Measurements from ENCODE around the gene FTSJ3. TPM values are rescaled to one million over a fixed set of nuclear protein-coding genes. Genes with fewer than 3 reads are reported as not detected.

Gene FTSJ3
- total RNA-seq, 1 experiment from 2014 or later: 80.3 TPM

DNA sequence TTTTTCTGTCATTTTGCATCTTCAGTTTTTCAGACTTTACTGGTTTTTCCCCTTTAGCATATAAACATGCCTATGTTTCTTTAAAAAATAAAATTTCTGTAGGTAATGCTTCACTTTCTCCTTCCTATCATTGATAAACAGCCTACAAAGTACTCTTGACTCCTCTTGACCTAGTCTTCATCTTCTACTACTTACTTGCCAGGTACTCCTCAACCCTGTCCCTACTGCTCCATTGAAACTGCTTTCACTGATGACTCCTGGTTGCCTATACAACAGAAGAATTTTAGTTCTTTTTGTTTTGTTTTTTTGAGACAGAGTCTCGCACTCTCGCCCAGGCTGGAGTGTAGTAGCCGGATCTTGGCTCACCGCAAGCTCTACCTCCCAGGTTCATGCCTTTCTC is 46.5 kb downstream of the FTSJ3 start:
- WGBS (ENCODE audit: extremely low coverage, insufficient read length, low lambda C conversion rate): no CpG with 5 or more reads among the region's 4 CpGs

More for the DNA sequence above, 46.5 kb downstream of the FTSJ3 start:
- H3K23ac ChIP-seq (ENCODE audit: insufficient read length, low read depth, low read length): no peak overlapping the region
- H3K27me3 ChIP-seq (ENCODE audit: insufficient read depth, low read length): no peaks in the 10 kb centered on the region
- no peak overlapping the region for H2BK120ac ChIP-seq (ENCODE audit: low read depth, low read length, poor library complexity, severe bottlenecking)
- no peak overlapping the region for H4K91ac ChIP-seq (ENCODE audit: insufficient read length, low read depth, low read length)
- no peak overlapping the region for H2BK15ac ChIP-seq (ENCODE audit: low read depth, low read length)
- H3K9me3 ChIP-seq (ENCODE audit: control insufficient read depth, low read depth, low read length): no peaks in the 10 kb centered on the region
- H3K4me1 ChIP-seq (ENCODE audit: insufficient read depth, low read length): no peaks in the 10 kb centered on the region; the same call in 1 of the 2 replicates
- TF ChIP-seq, protein P1, sequence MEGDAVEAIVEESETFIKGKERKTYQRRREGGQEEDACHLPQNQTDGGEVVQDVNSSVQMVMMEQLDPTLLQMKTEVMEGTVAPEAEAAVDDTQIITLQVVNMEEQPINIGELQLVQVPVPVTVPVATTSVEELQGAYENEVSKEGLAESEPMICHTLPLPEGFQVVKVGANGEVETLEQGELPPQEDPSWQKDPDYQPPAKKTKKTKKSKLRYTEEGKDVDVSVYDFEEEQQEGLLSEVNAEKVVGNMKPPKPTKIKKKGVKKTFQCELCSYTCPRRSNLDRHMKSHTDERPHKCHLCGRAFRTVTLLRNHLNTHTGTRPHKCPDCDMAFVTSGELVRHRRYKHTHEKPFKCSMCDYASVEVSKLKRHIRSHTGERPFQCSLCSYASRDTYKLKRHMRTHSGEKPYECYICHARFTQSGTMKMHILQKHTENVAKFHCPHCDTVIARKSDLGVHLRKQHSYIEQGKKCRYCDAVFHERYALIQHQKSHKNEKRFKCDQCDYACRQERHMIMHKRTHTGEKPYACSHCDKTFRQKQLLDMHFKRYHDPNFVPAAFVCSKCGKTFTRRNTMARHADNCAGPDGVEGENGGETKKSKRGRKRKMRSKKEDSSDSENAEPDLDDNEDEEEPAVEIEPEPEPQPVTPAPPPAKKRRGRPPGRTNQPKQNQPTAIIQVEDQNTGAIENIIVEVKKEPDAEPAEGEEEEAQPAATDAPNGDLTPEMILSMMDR (conservative IDR thresholded peaks at IDR 0.05): no peak
- no peak for DNase-seq
- no peaks in the 10 kb centered on the region for H3K79me1 ChIP-seq (ENCODE audit: insufficient read depth, low read depth, low read length, poor library complexity, severe bottlenecking)
- H2BK5ac ChIP-seq (ENCODE audit: insufficient read length, low read length): no peak overlapping the region
- peaks cover 20 to 56% (median 50%) of the 10 kb centered on the region in 3 experiments; a peak in 6 of 7 replicates for H3K36me3 Mint-ChIP-seq (ENCODE audit: insufficient read depth in 1 of 3, low read depth in 3 of 3)
- no peak overlapping the region for H2BK20ac ChIP-seq (ENCODE audit: low read depth, low read length, poor library complexity, severe bottlenecking)
- no peak overlapping the region for H3K14ac ChIP-seq (ENCODE audit: insufficient read depth, low read length)
- H3K27ac Mint-ChIP-seq: no peak overlapping the region
- H4K20me1 ChIP-seq (ENCODE audit: control insufficient read depth, insufficient read depth, insufficient read length): peaks cover 2% of the 10 kb centered on the region
- H2AK5ac ChIP-seq (ENCODE audit: insufficient read length, low read length): no peak overlapping the region
- no peak overlapping the region for H3K4ac ChIP-seq (ENCODE audit: low read depth, low read length)
- peaks cover 66% of the 10 kb centered on the region for H3K79me2 ChIP-seq (ENCODE audit: insufficient read depth, low read length)
- H3K56ac ChIP-seq (ENCODE audit: insufficient read length, low read depth, low read length): no peak overlapping the region
- H3K9me3 Mint-ChIP-seq: no peaks in the 10 kb centered on the region
- H3K18ac ChIP-seq (ENCODE audit: insufficient read length, low read depth, low read length): no peak overlapping the region
- H4K8ac ChIP-seq (replicated peaks; ENCODE audit: insufficient read length, low read depth, low read length): no peak overlapping the region
- peaks cover 7 to 10% of the 10 kb centered on the region in 2 experiments for H3K4me1 Mint-ChIP-seq
- no peak overlapping the region for H3K4me3 Mint-ChIP-seq
- no peak overlapping the region for H3K27ac ChIP-seq (ENCODE audit: insufficient read length, low read depth, low read length)
- H3K9ac ChIP-seq (ENCODE audit: extremely low read depth, insufficient read length, low read length): no peak overlapping the region
- no peak overlapping the region for H2AFZ ChIP-seq (ENCODE audit: low read length)
- H4K5ac ChIP-seq (ENCODE audit: insufficient read length, low read depth, low read length): no peak overlapping the region
- no peak overlapping the region for H3K4me2 ChIP-seq (ENCODE audit: insufficient read depth, insufficient read length, low read length)
- H3K27me3 Mint-ChIP-seq (ENCODE audit: low read depth): no peaks in the 10 kb centered on the region
- H3K23me2 ChIP-seq (ENCODE audit: insufficient read length, low read depth, low read length, poor library complexity, severe bottlenecking): no peaks in the 10 kb centered on the region
- no peak overlapping the region for H2BK12ac ChIP-seq (ENCODE audit: insufficient read length, low read depth, low read length)
- no peak overlapping the region for H3T11ph ChIP-seq (ENCODE audit: low read length)
